CD14-positive monocyte (primary cell): ENCODE data around the gene FAM53A. TPM values are rescaled to one million over a fixed set of nuclear protein-coding genes. Genes with fewer than 3 reads are reported as not detected.

Source experiments
- DNase-seq, 3 donors: peaks; one replicate each; pipeline ENCODE4 v3.0.0-alpha.2; 2011 to 2022
- H2AFZ ChIP-seq: 2 replicates; pipeline ENCODE4 v1.6.0; 2012; ENCODE audit warnings: mild to moderate bottlenecking, low read depth, low read length, inconsistent platforms; ENCODE audit not compliant: insufficient read depth, poor library complexity, severe bottlenecking
- H3K27ac ChIP-seq, 2 donors: 1 replicate in 1 of 2; 2 replicates in 1 of 2; pipeline ENCODE4 v1.5.1; 2012 to 2013; ENCODE audit warnings: low read length in 2 of 2, control low read depth in 1 of 2, inconsistent platforms in 1 of 2, low read depth in 1 of 2, mild to moderate bottlenecking in 1 of 2
- H3K27me3 ChIP-seq, 2 donors: one replicate each; pipeline versions ENCODE4 v1.6.0 to v1.6.1; 2011 to 2013; ENCODE audit warnings: low read length in 2 of 2; ENCODE audit not compliant: control insufficient read depth in 2 of 2, insufficient read depth in 2 of 2
- H3K36me3 ChIP-seq, 2 donors: replicated peaks in 1 of 2; 1 replicate in 1 of 2; 2 replicates in 1 of 2; pipeline versions ENCODE4 v1.5.1 to v1.6.1; 2012 to 2013; ENCODE audit warnings: low read length in 2 of 2, control low read depth in 1 of 2, inconsistent platforms in 1 of 2, mild to moderate bottlenecking in 1 of 2; ENCODE audit not compliant: insufficient read depth in 2 of 2, control insufficient read depth in 1 of 2
- H3K4me1 ChIP-seq, 2 donors: 1 replicate in 1 of 2; 2 replicates in 1 of 2; pipeline versions ENCODE4 v1.5.1 to v1.6.1; 2012 to 2013; ENCODE audit warnings: low read length in 2 of 2, control low read depth in 1 of 2, inconsistent platforms in 1 of 2, mild to moderate bottlenecking in 1 of 2, moderate library complexity in 1 of 2; ENCODE audit not compliant: insufficient read depth in 2 of 2, control insufficient read depth in 1 of 2
- H3K4me2 ChIP-seq: replicated peaks from 2 replicates; pipeline ENCODE3; 2012; ENCODE audit warnings: low read length, moderate library complexity, mild to moderate bottlenecking; ENCODE audit not compliant: poor library complexity, severe bottlenecking; ENCODE audit errors: extremely low read depth
- H3K4me3 ChIP-seq, 3 experiments: fragments of 200-600 bp in 1 of 3; sonication (generic) in 1 of 3; replicated peaks in 1 of 3; 1 replicate in 2 of 3; 2 replicates in 1 of 3; pipeline ENCODE4 v1.5.1; 2011 to 2013; ENCODE audit warnings: low read length in 3 of 3, mild to moderate bottlenecking in 3 of 3, control low read depth in 2 of 3, low read depth in 2 of 3, inconsistent platforms in 1 of 3, moderate library complexity in 1 of 3
- H3K79me2 ChIP-seq: 2 replicates; pipeline ENCODE4 v1.6.0; 2012; ENCODE audit warnings: mild to moderate bottlenecking, control low read depth, inconsistent platforms, low read length, moderate library complexity; ENCODE audit not compliant: insufficient read depth
- H3K9ac ChIP-seq: 2 replicates; pipeline ENCODE4 v1.6.0; 2017; ENCODE audit warnings: low read length, mild to moderate bottlenecking; ENCODE audit not compliant: insufficient read depth, poor library complexity, severe bottlenecking
- H3K9me3 ChIP-seq, 2 donors: replicated peaks in 1 of 2; 1 replicate in 1 of 2; 2 replicates in 1 of 2; pipeline versions ENCODE4 v1.5.1 to v1.6.1; 2012 to 2013; ENCODE audit warnings: low read length in 2 of 2, control low read depth in 1 of 2; ENCODE audit not compliant: control insufficient read depth in 1 of 2, insufficient read depth in 1 of 2
- H4K20me1 ChIP-seq: 2 replicates; pipeline ENCODE4 v1.6.0; 2012; ENCODE audit warnings: mild to moderate bottlenecking, low read length, control low read depth, moderate library complexity; ENCODE audit not compliant: insufficient read depth
- H3K27ac Mint-ChIP-seq, 7 donors: one replicate each; pipeline ENCODE4 v1.8.0; 2020; ENCODE audit warnings: mild to moderate bottlenecking in 7 of 7, mixed read lengths in 7 of 7, moderate library complexity in 6 of 7, inconsistent platforms in 2 of 7
- H3K27me3 Mint-ChIP-seq, 3 donors: one replicate each; pipeline ENCODE4 v1.8.0; 2021 to 2022; ENCODE audit warnings: low read depth in 3 of 3, mild to moderate bottlenecking in 3 of 3, mixed read lengths in 3 of 3, moderate library complexity in 3 of 3, inconsistent platforms in 1 of 3
- H3K36me3 Mint-ChIP-seq, 2 donors: one replicate each; pipeline ENCODE4 v1.8.0; 2020; ENCODE audit warnings: mixed read lengths in 2 of 2, inconsistent platforms in 1 of 2, mild to moderate bottlenecking in 1 of 2
- H3K4me1 Mint-ChIP-seq: one replicate; pipeline ENCODE4 v1.8.0; 2020; ENCODE audit warnings: mild to moderate bottlenecking, mixed read lengths
- H3K4me3 Mint-ChIP-seq, 2 donors: one replicate each; pipeline ENCODE4 v1.8.0; 2020; ENCODE audit warnings: mild to moderate bottlenecking in 2 of 2, mixed read lengths in 2 of 2, moderate library complexity in 1 of 2
- H3K9me3 Mint-ChIP-seq, 7 donors: one replicate each; pipeline ENCODE4 v1.8.0; 2020 to 2022; ENCODE audit warnings: mixed read lengths in 7 of 7, mild to moderate bottlenecking in 6 of 7, moderate library complexity in 6 of 7, inconsistent platforms in 2 of 7
- WGBS: methylation state at CpG from one replicate; pipeline ENCODE4 v1.1.5; 2013; ENCODE audit warnings: missing lambda C conversion rate; ENCODE audit not compliant: insufficient coverage; 5-methylcytosine and 5-hydroxymethylcytosine counted together
- intact Hi-C, 2 donors: fragments of 100-400 bp; cut with micrococcal nuclease; formaldehyde crosslinking; loops; one replicate each; pipeline versions ENCODE4 v1.15.0 to v1.15.1; 2023
- polyA plus RNA-seq, 3 donors: library from polyadenylated mRNA; depleted of rRNA in 1 of 3; unstranded in 2 of 3; stranded (reverse) in 1 of 3; fragments of 300-500 nt in 2 of 3; fragments of >200 nt in 1 of 3; fragmentation: Illumina TruSeq in 2 of 3; gene quantifications; 1 replicate in 2 of 3; 2 replicates in 1 of 3; pipeline ENCODE4 v1.2.3, GENCODE V29; 2012 to 2021
- TF ChIP-seq, protein P1 (sequence below): fragments of 200-600 bp; IDR thresholded peaks from one replicate; pipeline ENCODE4 v1.8.0; 2022; ENCODE audit warnings: antibody characterized with exemption, mild to moderate bottlenecking

FAM53A gene
- polyA plus RNA-seq, 3 donors = 0.40 to 0.82 (median 0.76) TPM

DNA sequence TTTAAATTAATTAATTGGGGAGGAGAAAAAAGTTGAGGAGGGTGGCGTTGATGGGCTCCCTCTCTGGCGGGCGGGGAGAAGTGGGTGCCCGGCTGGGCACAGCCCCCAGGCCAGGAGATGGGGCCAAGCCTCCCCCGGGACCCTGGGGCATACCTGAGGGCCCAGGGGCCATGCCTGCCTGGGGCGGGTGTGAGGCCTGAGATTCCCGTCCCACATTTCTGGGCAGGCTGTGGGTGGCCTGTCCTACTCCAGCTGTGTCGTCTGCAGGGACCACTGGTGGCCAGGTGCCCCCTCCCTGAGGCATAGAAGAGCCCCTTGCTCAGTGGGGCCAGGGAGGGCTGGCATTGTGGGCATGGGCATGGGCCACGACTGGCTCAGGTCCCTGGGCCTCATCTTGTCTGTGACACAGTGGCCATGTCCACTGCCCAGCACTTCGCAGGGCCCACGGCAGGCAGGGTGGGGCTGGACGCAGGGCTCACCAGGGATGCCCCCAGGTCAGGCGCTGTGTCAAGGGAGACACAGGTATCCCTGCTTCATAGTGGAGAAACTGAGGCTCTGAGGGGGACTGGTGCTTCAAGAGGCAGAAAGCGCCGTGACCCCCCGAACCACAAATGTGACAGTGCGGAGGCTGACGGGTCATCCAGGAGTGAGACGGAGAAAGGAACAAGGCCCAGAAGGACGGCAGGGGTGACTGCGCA, 60.1 kb downstream of the FAM53A start:
- Histone ChIP-seq H3K27me3 (no peaks in the 10 kb centered on the region), H3K4me2 (no peak overlapping the region), H3K79me2 (no peaks in the 10 kb centered on the region), H3K4me1 (no peaks in the 10 kb centered on the region), H2AFZ (no peak overlapping the region), H3K9ac (no peak overlapping the region), H3K27ac (no peak overlapping the region), H3K36me3 (no peaks in the 10 kb centered on the region), H3K9me3 (peaks cover 0 to 29% of the 10 kb centered on the region in 2 donors), H4K20me1 (no peaks in the 10 kb centered on the region), H3K4me3 (no peak overlapping the region)
- intact Hi-C loops = no loop called here
- no peak overlapping the region for H3K27ac Mint-ChIP-seq
- H3K4me3 Mint-ChIP-seq = no peak overlapping the region
- H3K9me3 Mint-ChIP-seq = peaks cover 0 to 20% (median 8%) of the 10 kb centered on the region in 7 donors
- H3K4me1 Mint-ChIP-seq = no peaks in the 10 kb centered on the region
- no peak for DNase-seq
- H3K36me3 Mint-ChIP-seq = no peaks in the 10 kb centered on the region
- WGBS = 97% methylated on average over 21 of the region's 21 CpGs
- H3K27me3 Mint-ChIP-seq = peaks cover 0 to 5% (median 3%) of the 10 kb centered on the region in 3 donors
- TF ChIP-seq, protein P1, sequence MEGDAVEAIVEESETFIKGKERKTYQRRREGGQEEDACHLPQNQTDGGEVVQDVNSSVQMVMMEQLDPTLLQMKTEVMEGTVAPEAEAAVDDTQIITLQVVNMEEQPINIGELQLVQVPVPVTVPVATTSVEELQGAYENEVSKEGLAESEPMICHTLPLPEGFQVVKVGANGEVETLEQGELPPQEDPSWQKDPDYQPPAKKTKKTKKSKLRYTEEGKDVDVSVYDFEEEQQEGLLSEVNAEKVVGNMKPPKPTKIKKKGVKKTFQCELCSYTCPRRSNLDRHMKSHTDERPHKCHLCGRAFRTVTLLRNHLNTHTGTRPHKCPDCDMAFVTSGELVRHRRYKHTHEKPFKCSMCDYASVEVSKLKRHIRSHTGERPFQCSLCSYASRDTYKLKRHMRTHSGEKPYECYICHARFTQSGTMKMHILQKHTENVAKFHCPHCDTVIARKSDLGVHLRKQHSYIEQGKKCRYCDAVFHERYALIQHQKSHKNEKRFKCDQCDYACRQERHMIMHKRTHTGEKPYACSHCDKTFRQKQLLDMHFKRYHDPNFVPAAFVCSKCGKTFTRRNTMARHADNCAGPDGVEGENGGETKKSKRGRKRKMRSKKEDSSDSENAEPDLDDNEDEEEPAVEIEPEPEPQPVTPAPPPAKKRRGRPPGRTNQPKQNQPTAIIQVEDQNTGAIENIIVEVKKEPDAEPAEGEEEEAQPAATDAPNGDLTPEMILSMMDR = no peak

- 92% methylated on average over 35 of the region's 38 CpGs for whole genome bisulfite sequencing
Measured at GRCh38 chr4:1623400-1623799, 60.7 kb downstream of the FAM53A start.

More at GRCh38 chr4:1623400-1623799, 60.7 kb downstream of the FAM53A start:
- Mint-ChIP-seq H3K4me3 (no peak overlapping the region), H3K36me3 (no peaks in the 10 kb centered on the region), H3K27me3 (peaks cover 0 to 5% (median 3%) of the 10 kb centered on the region in 3 donors), H3K9me3 (peaks cover 0 to 20% (median 8%) of the 10 kb centered on the region in 7 donors), H3K27ac (no peak overlapping the region), H3K4me1 (no peaks in the 10 kb centered on the region)
- no peaks in the 10 kb centered on the region for H3K4me1 ChIP-seq
- no peaks in the 10 kb centered on the region for H4K20me1 ChIP-seq
- H3K9ac ChIP-seq = no peak overlapping the region
- no peak overlapping the region for H2AFZ ChIP-seq
- H3K27me3 ChIP-seq = no peaks in the 10 kb centered on the region
- peaks cover 0 to 33% of the 10 kb centered on the region in 2 donors for H3K9me3 ChIP-seq
- H3K79me2 ChIP-seq = no peaks in the 10 kb centered on the region
- no peaks in the 10 kb centered on the region for H3K36me3 ChIP-seq
- no peak overlapping the region for H3K27ac ChIP-seq
- intact Hi-C loops = no loop called here
- H3K4me3 ChIP-seq = no peak overlapping the region
- no peak for DNase-seq
- TF ChIP-seq, protein P1 = no peak
- H3K4me2 ChIP-seq = no peak overlapping the region
